MM.1S (cell line): ENCODE measurements around the gene CCNE1.

Source experiments
- CTCF ChIP-seq: fragments of 300-600 bp; sonication (generic); IDR thresholded peaks from 2 replicates; pipeline ENCODE4 v1.5.1; 2016; ENCODE audit warnings: antibody characterized with exemption, low read length, mixed read lengths
- EZH2phosphoT487 ChIP-seq: fragments of 300-600 bp; sonication (generic); IDR thresholded peaks from 2 replicates; pipeline ENCODE4 v1.6.1; 2018; ENCODE audit warnings: antibody characterized with exemption, low read length

- TF ChIP-seq CTCF (no peak), EZH2phosphoT487 (no peak)
Observed at GRCh38 chr19:29849208-29849607, 37.4 kb downstream of the CCNE1 start.
